Measurements from ENCODE around the gene MAGEL2.

Gene MAGEL2

DNA sequence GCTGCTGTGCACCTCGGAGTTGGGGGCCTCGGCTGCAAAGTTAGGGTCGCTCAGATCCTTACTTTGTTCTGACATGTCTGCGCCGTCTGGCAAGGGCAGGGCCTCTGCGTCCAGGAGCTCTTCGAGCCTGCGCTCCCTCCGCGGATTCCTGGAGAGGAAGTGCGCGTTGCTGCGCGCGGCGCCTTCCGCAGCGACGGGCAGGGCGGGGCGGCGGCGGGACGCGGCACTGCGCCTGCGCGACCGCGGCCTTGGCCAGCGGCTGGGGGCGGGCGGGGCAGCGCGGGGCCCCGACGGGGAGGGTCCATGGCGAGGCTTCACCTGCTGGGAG is 39.4 kb upstream of the MAGEL2 start, which contains the start of gene NDN:
Gene NDN (minus strand): TSS at position 163 of the 328 bp plus-strand sequence. CDS start 88 bp downstream, at position 75.
- H3K4me2 ChIP-seq (ENCODE audit: low read length) = peak within 1 kb of the TSS; percentile 72
- no peaks in the 10 kb centered on the region for H3K36me3 ChIP-seq (ENCODE audit: control insufficient read depth, insufficient read depth, low read length)
- H4K8ac ChIP-seq (ENCODE audit: low read depth, low read length) = no peak within 1 kb of the TSS
- H2BK15ac ChIP-seq (replicated peaks; ENCODE audit: low read depth) = no peak within 1 kb of the TSS
- H3K4me3 ChIP-seq (ENCODE audit: low read length) = peak within 1 kb of the TSS; percentile 57
- no peak within 1 kb of the TSS for H3K23ac ChIP-seq (ENCODE audit: low read length)
- no peak within 1 kb of the TSS for H2BK120ac ChIP-seq (ENCODE audit: low read depth, low read length)
- no peaks in the 10 kb centered on the region for H3K79me2 ChIP-seq (ENCODE audit: control insufficient read depth, insufficient read depth, low read length)
- WGBS (ENCODE audit: extremely low coverage, insufficient coverage, low lambda C conversion rate) = no CpG with 5 or more reads among the region's 38 CpGs
- no peaks in the 10 kb centered on the region for H3K27me3 ChIP-seq (ENCODE audit: insufficient read depth, low read length, poor library complexity)
- H2BK5ac ChIP-seq (ENCODE audit: low read length) = no peak within 1 kb of the TSS
- peak within 1 kb of the TSS; percentile 74 for H3K9ac ChIP-seq (ENCODE audit: low read length)
- no peak within 1 kb of the TSS for H3K27ac ChIP-seq (ENCODE audit: low read depth, low read length)
- H3K79me1 ChIP-seq (ENCODE audit: low read length) = no peaks in the 10 kb centered on the region
- H2AK5ac ChIP-seq (ENCODE audit: low read length) = no peak within 1 kb of the TSS
- no peaks in the 10 kb centered on the region for H3K4me1 ChIP-seq (ENCODE audit: control insufficient read depth, low read depth, low read length)
- no peak within 1 kb of the TSS for H3K18ac ChIP-seq (ENCODE audit: low read length)
- H4K5ac ChIP-seq (ENCODE audit: low read length) = no peak within 1 kb of the TSS
- H3K4ac ChIP-seq (ENCODE audit: low read depth, low read length) = no peak within 1 kb of the TSS
- peak; percentile 78 for DNase-seq
- peak within 1 kb of the TSS; percentile 75 for H3K56ac ChIP-seq (ENCODE audit: low read length)

DNA sequence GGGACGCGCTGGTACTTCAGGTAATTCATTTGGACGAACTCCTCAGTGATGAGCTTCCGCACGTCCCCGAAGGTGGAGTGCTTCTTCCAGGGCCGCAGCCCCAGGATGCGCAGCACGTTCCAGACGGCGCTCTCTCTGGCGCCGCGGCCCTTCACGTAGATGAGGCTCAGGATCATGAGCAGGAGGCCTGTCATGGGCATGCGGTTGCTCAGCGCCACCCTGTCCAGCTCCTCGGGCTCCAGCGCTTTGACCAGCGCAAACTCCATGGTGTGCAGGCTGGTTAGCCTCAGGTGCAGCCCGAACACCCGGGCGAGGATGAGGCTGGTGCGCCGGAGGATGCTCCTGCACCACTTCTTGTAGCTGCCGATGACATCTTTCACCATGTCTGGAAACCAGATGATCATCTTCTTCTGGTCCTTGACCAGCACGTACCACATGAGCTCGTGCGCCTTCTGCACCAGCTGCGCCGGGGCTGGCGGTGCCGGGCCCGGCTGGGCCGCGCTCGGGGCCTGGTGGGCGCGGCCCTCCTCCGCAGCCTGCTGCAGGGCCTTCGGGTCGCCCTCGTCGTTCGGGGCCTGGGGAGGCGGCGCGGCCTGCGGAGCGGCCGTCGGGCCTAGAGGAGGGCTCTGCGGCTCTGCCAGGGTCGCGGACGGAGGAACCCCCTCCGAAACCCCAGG is 38.9 kb upstream of the MAGEL2 start:
- no peaks in the 10 kb centered on the region for H3K4me1 ChIP-seq (ENCODE audit: control insufficient read depth, low read depth, low read length)
- H3K23ac ChIP-seq (ENCODE audit: low read length) = no peak overlapping the region
- no CpG with 5 or more reads among the region's 57 CpGs for WGBS (ENCODE audit: extremely low coverage, insufficient coverage, low lambda C conversion rate)
- no peak overlapping the region for H4K8ac ChIP-seq (ENCODE audit: low read depth, low read length)
- H2BK15ac ChIP-seq (replicated peaks; ENCODE audit: low read depth) = no peak overlapping the region
- peak overlapping the region; percentile 57 for H3K4me3 ChIP-seq (ENCODE audit: low read length)
- no peak overlapping the region for H2BK5ac ChIP-seq (ENCODE audit: low read length)
- H2AK5ac ChIP-seq (ENCODE audit: low read length) = no peak overlapping the region
- no peak overlapping the region for H4K5ac ChIP-seq (ENCODE audit: low read length)
- no peaks in the 10 kb centered on the region for H3K27me3 ChIP-seq (ENCODE audit: insufficient read depth, low read length, poor library complexity)
- peak; percentile 21 for DNase-seq
- H3K27ac ChIP-seq (ENCODE audit: low read depth, low read length) = no peak overlapping the region
- H3K4ac ChIP-seq (ENCODE audit: low read depth, low read length) = no peak overlapping the region
- peak overlapping the region; percentile 72 for H3K4me2 ChIP-seq (ENCODE audit: low read length)
- peak overlapping the region; percentile 75 for H3K56ac ChIP-seq (ENCODE audit: low read length)
- H3K9ac ChIP-seq (ENCODE audit: low read length) = peak overlapping the region; percentile 74
- H3K79me2 ChIP-seq (ENCODE audit: control insufficient read depth, insufficient read depth, low read length) = no peaks in the 10 kb centered on the region
- no peak overlapping the region for H3K18ac ChIP-seq (ENCODE audit: low read length)
- H3K36me3 ChIP-seq (ENCODE audit: control insufficient read depth, insufficient read depth, low read length) = no peaks in the 10 kb centered on the region
- H2BK120ac ChIP-seq (ENCODE audit: low read depth, low read length) = no peak overlapping the region
- H3K79me1 ChIP-seq (ENCODE audit: low read length) = no peaks in the 10 kb centered on the region

DNA sequence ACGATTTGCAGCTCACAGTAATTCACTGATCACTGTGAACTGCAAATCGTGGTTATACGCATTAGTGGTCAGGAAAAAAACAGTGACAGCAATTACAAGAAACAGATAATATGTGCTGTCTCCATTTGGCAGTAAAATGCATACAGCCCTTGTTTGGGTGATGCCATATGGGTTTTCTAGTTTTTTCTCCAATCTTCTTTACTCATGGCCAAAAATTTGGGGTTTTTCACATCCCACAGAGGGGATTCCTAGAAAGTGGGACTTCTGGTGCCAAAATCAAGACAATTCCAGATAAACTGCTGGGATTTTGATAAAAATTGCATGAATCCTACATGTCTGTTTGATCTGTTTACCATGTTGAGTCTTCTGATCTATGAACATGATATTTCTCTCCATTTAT is 23.8 kb upstream of the MAGEL2 start:
- Histone ChIP-seq H3K56ac (ENCODE audit: low read length) (no peak overlapping the region), H3K79me2 (ENCODE audit: control insufficient read depth, insufficient read depth, low read length) (no peaks in the 10 kb centered on the region), H3K27ac (ENCODE audit: low read depth, low read length) (no peak overlapping the region), H3K9ac (ENCODE audit: low read length) (no peak overlapping the region), H3K4ac (ENCODE audit: low read depth, low read length) (no peak overlapping the region), H3K79me1 (ENCODE audit: low read length) (no peaks in the 10 kb centered on the region), H2BK15ac (replicated peaks; ENCODE audit: low read depth) (no peak overlapping the region), H3K27me3 (ENCODE audit: insufficient read depth, low read length, poor library complexity) (no peaks in the 10 kb centered on the region), H3K4me1 (ENCODE audit: control insufficient read depth, low read depth, low read length) (no peaks in the 10 kb centered on the region), H4K5ac (ENCODE audit: low read length) (no peak overlapping the region), H4K8ac (ENCODE audit: low read depth, low read length) (no peak overlapping the region), H2BK120ac (ENCODE audit: low read depth, low read length) (no peak overlapping the region), H3K4me2 (ENCODE audit: low read length) (no peak overlapping the region), H2BK5ac (ENCODE audit: low read length) (no peak overlapping the region), H3K18ac (ENCODE audit: low read length) (no peak overlapping the region), H3K36me3 (ENCODE audit: control insufficient read depth, insufficient read depth, low read length) (no peaks in the 10 kb centered on the region), H2AK5ac (ENCODE audit: low read length) (no peak overlapping the region), H3K23ac (ENCODE audit: low read length) (no peak overlapping the region), H3K4me3 (ENCODE audit: low read length) (no peak overlapping the region)
- no peak for DNase-seq
- WGBS (ENCODE audit: extremely low coverage, insufficient coverage, low lambda C conversion rate) = no CpG with 5 or more reads among the region's 3 CpGs

DNA sequence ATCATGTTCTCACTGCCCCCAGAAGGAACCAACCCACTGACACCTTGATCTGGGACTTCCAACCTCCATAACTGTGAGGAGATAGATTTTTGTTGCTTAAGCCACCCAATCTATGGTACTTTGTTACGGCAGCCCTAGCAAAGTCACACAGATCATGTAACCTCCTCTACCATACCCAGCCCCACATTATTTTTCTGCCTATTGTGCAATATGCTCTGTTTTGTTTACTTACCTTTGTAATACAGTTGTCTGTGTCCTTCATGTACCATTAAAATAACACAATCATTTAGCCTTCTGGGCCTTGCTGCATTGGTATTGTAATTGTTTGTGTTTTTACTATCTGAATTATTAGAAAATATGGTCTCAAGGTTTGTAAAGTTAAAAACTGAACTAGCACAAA is 23.3 kb upstream of the MAGEL2 start:
- Histone ChIP-seq H3K4me1 (ENCODE audit: control insufficient read depth, low read depth, low read length) (no peaks in the 10 kb centered on the region), H2BK5ac (ENCODE audit: low read length) (no peak overlapping the region), H3K18ac (ENCODE audit: low read length) (no peak overlapping the region), H2BK15ac (replicated peaks; ENCODE audit: low read depth) (no peak overlapping the region), H3K79me1 (ENCODE audit: low read length) (no peaks in the 10 kb centered on the region), H3K4ac (ENCODE audit: low read depth, low read length) (no peak overlapping the region), H3K79me2 (ENCODE audit: control insufficient read depth, insufficient read depth, low read length) (no peaks in the 10 kb centered on the region), H3K27ac (ENCODE audit: low read depth, low read length) (no peak overlapping the region), H3K36me3 (ENCODE audit: control insufficient read depth, insufficient read depth, low read length) (no peaks in the 10 kb centered on the region), H3K23ac (ENCODE audit: low read length) (no peak overlapping the region), H2BK120ac (ENCODE audit: low read depth, low read length) (no peak overlapping the region), H2AK5ac (ENCODE audit: low read length) (no peak overlapping the region), H4K5ac (ENCODE audit: low read length) (no peak overlapping the region), H3K27me3 (ENCODE audit: insufficient read depth, low read length, poor library complexity) (no peaks in the 10 kb centered on the region), H3K4me2 (ENCODE audit: low read length) (no peak overlapping the region), H3K4me3 (ENCODE audit: low read length) (no peak overlapping the region), H3K9ac (ENCODE audit: low read length) (no peak overlapping the region), H3K56ac (ENCODE audit: low read length) (no peak overlapping the region), H4K8ac (ENCODE audit: low read depth, low read length) (no peak overlapping the region)
- DNase-seq = no peak
- no CpG with 5 or more reads among the region's 1 CpG for WGBS (ENCODE audit: extremely low coverage, insufficient coverage, low lambda C conversion rate)

DNA sequence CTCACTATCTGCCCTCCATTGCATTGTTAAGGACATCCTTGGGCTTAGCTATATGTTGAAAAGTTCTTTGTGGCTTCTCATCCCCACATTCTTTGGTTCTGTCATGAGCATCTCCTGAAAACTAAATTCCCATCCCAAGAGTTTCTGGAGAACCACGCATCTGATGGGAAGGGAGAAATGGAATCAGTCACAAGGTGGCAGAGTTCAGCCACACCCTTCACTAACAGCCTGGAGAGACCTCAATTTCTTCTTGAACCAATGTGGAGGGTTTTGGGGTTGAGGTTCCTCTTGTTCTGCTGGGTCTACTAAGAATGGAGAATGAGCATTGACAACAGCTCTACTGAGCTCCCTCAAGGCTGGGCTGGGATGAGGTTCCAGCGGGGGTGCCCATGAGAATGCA is 15.6 kb upstream of the MAGEL2 start:
- H3K56ac ChIP-seq (ENCODE audit: low read length) = no peak overlapping the region
- H3K27ac ChIP-seq (ENCODE audit: low read depth, low read length) = no peak overlapping the region
- no peak for DNase-seq
- no peaks in the 10 kb centered on the region for H3K79me1 ChIP-seq (ENCODE audit: low read length)
- no peak overlapping the region for H3K4ac ChIP-seq (ENCODE audit: low read depth, low read length)
- no peak overlapping the region for H2AK5ac ChIP-seq (ENCODE audit: low read length)
- H3K18ac ChIP-seq (ENCODE audit: low read length) = no peak overlapping the region
- H3K27me3 ChIP-seq (ENCODE audit: insufficient read depth, low read length, poor library complexity) = no peaks in the 10 kb centered on the region
- no peak overlapping the region for H3K9ac ChIP-seq (ENCODE audit: low read length)
- no CpG with 5 or more reads among the region's 2 CpGs for WGBS (ENCODE audit: extremely low coverage, insufficient coverage, low lambda C conversion rate)
- no peaks in the 10 kb centered on the region for H3K79me2 ChIP-seq (ENCODE audit: control insufficient read depth, insufficient read depth, low read length)
- no peak overlapping the region for H4K5ac ChIP-seq (ENCODE audit: low read length)
- H3K36me3 ChIP-seq (ENCODE audit: control insufficient read depth, insufficient read depth, low read length) = no peaks in the 10 kb centered on the region
- no peak overlapping the region for H3K4me3 ChIP-seq (ENCODE audit: low read length)
- H2BK15ac ChIP-seq (replicated peaks; ENCODE audit: low read depth) = no peak overlapping the region
- H2BK120ac ChIP-seq (ENCODE audit: low read depth, low read length) = no peak overlapping the region
- no peak overlapping the region for H3K23ac ChIP-seq (ENCODE audit: low read length)
- no peaks in the 10 kb centered on the region for H3K4me1 ChIP-seq (ENCODE audit: control insufficient read depth, low read depth, low read length)
- H3K4me2 ChIP-seq (ENCODE audit: low read length) = no peak overlapping the region
- H4K8ac ChIP-seq (ENCODE audit: low read depth, low read length) = no peak overlapping the region
- no peak overlapping the region for H2BK5ac ChIP-seq (ENCODE audit: low read length)

DNA sequence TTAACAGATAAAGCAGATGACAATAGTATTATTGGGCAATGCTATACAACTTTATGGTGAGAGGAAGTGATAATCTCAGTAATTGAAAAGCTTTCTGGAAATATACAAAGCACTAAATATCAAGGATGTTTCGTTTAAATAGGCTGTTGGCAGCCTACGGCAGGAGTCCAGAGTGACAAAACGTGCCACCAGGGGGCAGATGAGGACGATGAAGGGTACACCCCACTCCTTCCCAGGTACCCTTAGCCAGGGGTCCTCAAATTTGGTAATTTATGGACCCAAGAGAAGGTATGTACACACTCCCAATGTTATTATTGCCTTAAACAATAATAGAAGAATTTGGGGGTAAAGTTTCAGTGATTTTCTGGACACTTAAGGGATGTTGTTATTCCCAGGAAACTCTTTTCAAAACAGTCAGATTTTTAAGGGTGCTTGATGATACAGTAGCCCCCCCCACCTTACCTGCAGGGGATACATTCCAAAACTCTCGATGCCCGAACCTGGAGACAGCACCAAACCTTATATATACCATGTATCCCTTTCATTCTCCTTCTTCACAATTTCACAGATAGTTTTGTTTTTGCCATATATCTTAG is 1.4 kb upstream of the MAGEL2 start:
- no peak overlapping the region for H4K8ac ChIP-seq (ENCODE audit: low read depth, low read length)
- H3K79me2 ChIP-seq (ENCODE audit: control insufficient read depth, insufficient read depth, low read length) = no peaks in the 10 kb centered on the region
- H2BK15ac ChIP-seq (replicated peaks; ENCODE audit: low read depth) = no peak overlapping the region
- no peaks in the 10 kb centered on the region for H3K4me1 ChIP-seq (ENCODE audit: control insufficient read depth, low read depth, low read length)
- no peak overlapping the region for H3K23ac ChIP-seq (ENCODE audit: low read length)
- no peak overlapping the region for H3K27ac ChIP-seq (ENCODE audit: low read depth, low read length)
- H3K4me2 ChIP-seq (ENCODE audit: low read length) = no peak overlapping the region
- no peak overlapping the region for H3K56ac ChIP-seq (ENCODE audit: low read length)
- H3K36me3 ChIP-seq (ENCODE audit: control insufficient read depth, insufficient read depth, low read length) = no peaks in the 10 kb centered on the region
- H3K27me3 ChIP-seq (ENCODE audit: insufficient read depth, low read length, poor library complexity) = no peaks in the 10 kb centered on the region
- H3K9ac ChIP-seq (ENCODE audit: low read length) = no peak overlapping the region
- H4K5ac ChIP-seq (ENCODE audit: low read length) = no peak overlapping the region
- H2AK5ac ChIP-seq (ENCODE audit: low read length) = no peak overlapping the region
- DNase-seq = peak; percentile 16
- no peak overlapping the region for H3K18ac ChIP-seq (ENCODE audit: low read length)
- no peaks in the 10 kb centered on the region for H3K79me1 ChIP-seq (ENCODE audit: low read length)
- no peak overlapping the region for H2BK5ac ChIP-seq (ENCODE audit: low read length)
- no peak overlapping the region for H2BK120ac ChIP-seq (ENCODE audit: low read depth, low read length)
- H3K4me3 ChIP-seq (ENCODE audit: low read length) = no peak overlapping the region
- no peak overlapping the region for H3K4ac ChIP-seq (ENCODE audit: low read depth, low read length)
- no CpG with 5 or more reads among the region's 6 CpGs for WGBS (ENCODE audit: extremely low coverage, insufficient coverage, low lambda C conversion rate)

All from mesendoderm (in vitro differentiated cells).